ENCODE data around the gene ARRB1.
A peak's percentile ranks its signal among the peaks of the same experiment; 100 is the strongest.

Gene ARRB1

DNA sequence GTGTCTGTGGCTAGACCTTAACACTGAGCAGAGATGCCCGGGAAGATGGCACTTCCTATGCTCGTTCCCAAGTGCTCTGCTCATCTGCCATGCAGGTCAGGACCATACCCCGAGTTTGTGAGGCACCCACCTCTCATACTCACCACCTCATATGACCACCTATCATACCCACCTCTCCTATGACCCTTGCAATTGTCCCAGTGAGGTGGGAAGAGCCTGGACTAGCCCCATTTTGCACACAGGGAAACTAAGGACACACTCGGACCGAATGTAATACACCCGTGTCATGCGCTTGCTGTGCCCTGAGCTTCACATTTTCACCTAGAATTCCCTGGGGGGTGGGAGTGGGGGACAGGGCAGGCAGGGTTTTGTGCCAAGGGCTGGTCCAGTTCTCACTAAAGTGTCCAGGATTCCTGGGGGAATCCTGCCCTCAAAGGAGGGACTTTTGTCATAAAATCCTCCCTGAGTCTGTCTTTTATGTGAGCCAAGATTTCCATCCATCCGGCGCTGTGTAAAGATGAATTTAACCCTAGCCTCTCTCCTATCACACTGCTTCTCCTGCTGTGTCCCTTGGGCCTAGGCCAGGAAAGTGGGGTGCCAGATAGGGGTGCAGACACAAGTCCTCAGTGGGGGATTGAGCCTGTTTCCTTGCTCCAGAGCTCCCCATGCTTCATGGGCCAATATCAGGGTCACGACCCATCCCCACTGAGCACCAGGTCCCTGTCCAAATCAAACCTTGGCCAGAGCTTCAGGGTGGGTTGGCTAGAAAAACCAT, 90.9 kb downstream of the ARRB1 start:
- DNase-seq (ENCODE audit: low read depth, low spot score) = no peak

DNA sequence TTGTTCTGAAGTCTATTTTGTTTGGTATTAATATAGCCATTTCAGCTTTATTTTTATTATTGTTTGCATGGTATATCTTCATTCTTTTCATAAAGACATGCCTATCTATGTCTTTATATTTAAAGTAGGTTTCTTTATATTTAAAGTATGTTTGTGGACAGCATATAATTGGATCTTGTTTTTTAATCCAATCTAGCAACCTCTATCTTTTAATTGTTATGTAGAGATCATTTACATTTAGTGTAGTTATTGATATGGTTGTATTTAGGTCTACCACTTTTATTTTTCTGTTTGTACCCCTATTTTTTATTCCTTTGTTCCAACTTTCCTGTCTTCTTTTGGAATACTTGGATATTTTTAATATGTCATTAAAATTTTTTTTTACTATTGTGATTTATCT, 97.1 kb downstream of the ARRB1 start:
- DNase-seq (ENCODE audit: low read depth, low spot score) = no peak

DNA sequence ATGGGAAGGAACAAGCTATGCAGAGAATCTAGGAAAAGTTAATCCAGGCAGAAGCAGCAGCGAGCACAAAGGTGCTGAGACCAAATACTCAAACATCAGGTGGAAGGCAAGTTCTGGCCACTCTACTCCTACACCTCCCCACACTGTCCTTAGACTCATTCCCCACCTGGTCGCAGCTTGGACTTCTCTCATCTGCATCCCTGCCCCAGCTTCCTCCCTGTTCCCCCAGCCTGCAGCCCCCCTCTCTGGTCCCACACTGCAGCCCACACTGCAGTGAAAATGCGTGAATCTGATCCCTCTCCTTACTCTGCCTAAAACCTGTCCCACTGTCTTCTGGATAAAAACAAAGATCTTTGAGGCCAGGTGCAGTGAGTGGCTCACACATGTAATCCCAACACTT, 101.8 kb downstream of the ARRB1 start:
- no peak for DNase-seq (ENCODE audit: low read depth, low spot score)

DNA sequence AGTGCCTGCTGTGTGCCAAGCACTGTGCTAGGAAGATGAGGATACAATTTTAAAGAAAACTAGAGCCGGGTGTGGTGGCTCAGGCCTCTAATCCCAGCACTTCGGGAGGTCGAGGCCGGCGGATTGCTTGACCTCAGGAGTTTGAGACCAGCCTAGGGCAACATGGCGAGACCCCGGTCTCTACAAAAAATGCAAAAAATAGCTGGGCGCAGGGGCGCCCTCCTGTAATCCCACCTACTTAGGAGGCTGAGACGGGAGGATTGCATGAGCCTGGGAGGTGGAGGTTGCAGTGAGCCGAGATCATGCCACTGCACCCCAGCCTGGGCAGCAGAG, 102.6 kb downstream of the ARRB1 start:
- no peak for DNase-seq (ENCODE audit: low read depth, low spot score)

DNA sequence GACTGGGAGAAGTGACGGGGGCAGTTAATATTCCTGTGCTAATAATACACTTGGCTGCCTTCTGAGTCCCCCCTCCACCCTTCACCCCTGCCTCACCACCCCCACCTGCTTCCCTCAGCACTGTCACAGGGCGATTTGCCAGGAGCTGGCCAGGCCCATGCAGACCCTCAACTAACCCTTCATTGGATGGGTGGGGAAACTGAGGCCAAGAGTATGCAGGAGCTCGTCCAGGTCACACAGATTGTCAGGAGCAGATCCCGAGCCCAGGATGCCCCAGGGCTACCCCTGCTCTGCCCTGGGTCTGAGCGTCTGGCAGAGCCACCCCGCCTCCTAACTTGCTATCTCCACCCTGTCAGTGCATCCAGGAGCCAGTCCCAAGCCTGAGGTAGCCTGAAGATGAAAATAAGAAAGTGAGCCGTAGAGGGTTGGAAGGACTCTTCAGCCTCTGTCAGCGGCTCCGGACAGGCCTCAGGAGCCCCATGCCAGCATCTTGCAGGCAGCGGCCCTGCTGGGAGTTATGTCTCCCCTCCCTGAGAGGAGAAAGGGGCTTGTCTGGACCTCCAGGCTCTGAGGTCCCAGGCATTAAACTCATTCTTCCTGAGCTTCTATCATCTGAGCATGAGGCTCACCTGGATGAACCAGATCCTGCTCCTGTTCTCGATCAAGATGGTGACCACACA, 104.7 kb downstream of the ARRB1 start:
- no peak for DNase-seq (ENCODE audit: low read depth, low spot score)

DNA sequence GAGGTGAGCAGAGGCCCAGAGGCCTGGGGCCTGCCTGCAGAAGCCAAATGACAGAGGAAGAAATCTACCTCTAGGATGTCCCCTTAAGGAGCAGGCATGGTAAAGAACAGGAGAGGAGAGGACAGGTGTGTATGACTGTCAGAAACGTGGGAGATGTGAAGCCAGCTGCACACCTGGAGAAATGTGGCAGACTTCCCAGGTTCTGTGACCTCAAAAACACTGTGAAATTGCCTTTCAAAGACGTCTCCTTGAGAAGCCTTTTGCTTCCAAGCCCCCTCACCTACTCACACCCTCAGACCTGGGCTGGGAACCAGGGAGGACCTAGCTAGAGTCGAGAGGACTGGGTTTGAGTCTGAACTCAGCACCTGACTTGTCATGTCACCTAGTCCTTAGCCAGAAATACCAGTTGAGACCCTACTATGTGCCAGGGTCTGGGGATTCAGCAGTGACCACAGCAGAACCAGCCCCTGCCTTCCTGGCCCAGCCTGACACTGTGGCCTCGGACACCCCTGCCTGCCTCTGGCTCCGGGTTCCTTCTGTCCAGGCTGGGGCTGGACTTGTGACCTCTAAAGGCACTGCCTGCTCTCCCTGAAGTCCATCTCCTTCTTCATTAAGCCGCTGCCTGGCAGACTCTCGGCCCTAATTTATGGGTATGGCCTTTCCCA, 105.3 kb downstream of the ARRB1 start:
- no peak for DNase-seq (ENCODE audit: low read depth, low spot score)

DNA sequence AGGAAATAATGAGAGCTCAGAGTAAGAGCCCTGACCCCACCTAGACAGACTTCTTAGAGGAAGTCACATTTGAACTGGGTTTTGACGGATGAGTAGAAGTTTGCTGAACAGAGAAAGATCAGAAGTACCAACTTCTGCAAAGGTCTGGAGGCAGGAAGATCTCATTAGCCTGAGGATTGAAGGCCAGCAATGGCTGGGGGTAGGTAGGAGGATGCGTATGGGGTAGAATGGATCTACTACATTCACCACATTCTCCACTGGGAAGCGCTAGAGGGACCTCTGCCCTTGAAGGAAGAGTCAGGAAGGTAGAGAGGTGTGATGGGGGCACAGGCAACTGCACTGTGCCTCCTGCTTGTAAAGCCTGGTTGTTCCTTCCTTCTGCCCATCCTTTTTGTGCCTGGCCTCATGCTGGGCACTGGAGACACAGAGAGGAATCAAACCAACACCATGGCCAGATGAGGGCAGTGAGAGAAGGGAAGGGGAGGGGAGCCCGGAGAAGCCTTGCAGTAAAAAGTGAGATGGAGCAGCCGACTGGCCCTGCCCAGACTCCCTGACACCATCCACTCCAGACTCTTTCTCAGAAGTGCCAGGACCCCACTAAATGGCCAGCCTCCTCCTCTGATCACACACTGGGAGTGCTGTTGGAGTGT, 106.0 kb downstream of the ARRB1 start:
- DNase-seq (ENCODE audit: low read depth, low spot score) = no peak

DNA sequence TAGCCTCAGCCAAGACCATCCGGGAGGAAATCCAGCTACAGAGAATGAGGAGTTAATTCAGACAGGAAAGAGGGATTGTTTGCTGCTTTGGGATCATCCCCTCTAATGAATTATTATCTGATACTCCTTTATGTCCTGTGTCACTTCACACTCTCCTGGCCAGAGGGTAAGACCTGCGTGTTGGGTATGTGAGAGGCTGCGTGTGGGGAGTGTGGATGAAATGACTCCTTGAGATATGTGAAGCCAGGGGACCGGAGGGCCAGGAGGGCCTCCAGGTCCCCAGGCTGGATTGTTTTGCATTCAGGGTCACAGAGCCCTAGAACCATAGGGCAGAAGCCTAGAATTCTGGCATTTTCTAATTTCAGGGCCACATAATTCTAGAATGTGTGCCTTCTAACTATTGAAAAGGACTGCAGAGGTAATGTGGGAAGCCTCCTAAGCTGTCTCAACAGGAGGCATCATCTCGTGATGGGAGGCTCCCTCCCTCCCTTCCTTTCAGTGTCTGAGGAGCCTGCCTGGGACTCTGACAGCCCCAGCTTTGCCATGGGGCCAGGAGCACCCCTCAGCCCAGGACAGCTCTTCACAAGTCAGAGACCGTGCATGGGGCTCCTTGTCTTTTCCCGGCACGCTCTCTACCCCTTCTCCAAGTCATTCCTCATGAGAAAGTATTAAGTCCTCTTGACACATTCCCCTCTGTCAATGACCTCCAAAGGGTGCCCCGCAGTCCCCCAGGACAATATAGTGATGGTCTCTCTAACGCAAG, 107.2 kb downstream of the ARRB1 start:
- no peak for DNase-seq (ENCODE audit: low read depth, low spot score)

DNA sequence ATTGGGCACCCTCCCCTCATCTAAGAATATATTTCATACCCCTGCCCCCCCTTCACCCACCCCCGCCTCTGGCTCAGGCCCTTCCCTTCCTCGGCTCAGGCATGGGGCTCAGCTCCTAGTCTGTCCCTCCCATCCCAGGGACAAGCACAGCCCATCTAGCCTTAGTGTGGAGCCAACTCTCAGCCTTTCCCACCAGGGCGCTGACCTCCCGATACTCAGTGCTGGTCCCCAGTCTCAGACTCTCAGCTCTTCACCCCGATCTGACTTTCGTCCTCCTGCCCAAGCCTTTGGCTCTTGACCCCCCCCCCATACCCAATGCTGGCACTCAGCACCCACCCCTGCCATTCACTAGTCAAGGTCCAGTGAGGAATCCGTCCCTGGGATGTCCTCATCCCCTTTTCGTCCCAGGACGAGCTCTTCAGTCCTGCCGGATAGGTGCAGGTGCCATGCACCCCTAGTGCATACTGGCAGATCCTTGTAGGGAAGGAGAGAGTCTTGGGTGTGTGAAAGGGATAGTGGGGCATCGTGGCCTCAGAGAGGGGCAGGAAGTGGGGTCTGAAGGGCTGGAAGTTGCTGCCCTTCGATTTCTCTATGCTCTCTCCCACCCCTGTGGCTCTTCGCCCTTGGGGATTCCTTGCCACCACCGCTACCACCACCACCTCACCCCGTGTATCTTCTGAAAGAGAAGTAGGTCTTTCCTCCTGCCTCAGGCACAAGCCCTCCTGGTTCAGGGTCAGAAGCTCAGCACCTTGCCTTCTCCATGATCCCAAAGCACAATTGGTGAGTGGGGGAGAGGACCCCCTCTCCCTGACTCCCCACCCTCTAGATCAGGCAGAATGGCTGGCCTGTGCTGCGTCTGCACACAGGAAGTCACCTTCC, 108.5 kb downstream of the ARRB1 start:
- DNase-seq (ENCODE audit: low read depth, low spot score) = no peak

DNA sequence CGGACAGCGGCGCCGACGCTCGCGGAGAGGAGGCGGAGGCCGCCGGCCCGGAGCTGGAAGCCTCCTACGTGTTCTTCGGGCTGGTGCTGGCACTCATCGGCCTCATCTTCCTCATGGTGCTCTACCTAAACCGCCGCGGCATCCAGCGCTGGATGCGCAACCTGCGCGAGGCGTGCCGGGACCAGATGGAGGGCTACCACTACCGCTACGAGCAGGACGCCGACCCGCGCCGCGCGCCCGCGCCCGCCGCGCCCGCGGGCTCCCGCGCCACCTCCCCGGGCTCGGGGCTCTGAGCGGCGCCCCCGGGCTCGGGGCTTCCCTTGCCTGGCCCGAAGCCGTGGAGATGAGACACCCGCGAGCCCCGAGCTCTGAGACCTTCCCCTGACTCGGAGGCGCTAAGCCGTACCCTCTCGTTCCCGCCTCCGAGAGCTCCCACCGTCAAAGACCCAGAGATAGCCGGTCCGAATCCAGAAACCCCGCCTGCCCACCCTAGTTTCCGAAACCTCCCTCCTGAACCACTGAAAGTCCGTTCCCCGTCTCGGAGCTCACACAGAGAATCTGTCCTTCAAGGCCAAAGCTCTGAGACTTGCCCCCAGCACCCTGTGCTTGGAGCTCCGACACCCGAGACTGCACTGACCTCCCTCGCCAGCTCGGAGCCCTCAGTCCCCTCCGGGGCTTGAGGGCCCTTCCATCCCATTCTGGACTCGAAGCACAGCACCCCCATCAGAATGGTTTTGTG, 109.4 kb downstream of the ARRB1 start:
- DNase-seq (ENCODE audit: low read depth, low spot score) = no peak

DNA sequence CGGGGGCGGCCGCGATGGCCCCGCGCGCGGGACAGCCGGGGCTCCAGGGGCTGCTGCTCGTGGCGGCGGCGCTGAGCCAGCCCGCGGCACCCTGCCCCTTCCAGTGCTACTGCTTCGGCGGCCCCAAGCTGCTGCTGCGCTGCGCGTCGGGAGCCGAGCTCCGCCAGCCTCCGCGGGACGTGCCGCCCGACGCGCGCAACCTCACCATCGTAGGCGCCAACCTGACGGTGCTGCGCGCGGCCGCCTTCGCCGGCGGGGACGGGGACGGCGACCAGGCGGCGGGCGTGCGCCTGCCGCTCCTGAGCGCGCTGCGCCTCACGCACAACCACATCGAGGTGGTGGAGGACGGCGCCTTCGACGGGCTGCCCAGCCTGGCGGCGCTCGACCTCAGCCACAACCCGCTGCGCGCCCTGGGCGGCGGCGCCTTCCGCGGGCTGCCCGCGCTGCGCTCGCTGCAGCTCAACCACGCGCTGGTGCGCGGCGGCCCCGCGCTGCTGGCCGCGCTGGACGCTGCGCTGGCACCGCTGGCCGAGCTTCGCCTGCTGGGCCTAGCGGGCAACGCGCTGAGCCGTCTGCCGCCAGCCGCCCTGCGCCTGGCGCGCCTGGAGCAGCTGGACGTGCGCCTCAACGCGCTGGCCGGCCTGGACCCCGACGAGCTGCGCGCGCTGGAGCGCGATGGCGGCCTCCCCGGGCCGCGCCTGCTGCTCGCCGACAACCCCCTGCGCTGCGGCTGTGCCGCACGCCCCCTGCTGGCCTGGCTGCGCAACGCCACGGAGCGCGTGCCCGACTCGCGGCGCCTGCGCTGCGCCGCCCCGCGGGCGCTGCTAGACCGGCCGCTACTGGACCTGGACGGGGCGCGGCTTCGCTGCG, 110.2 kb downstream of the ARRB1 start:
- peak; percentile 97 for DNase-seq (ENCODE audit: low read depth, low spot score)

DNA sequence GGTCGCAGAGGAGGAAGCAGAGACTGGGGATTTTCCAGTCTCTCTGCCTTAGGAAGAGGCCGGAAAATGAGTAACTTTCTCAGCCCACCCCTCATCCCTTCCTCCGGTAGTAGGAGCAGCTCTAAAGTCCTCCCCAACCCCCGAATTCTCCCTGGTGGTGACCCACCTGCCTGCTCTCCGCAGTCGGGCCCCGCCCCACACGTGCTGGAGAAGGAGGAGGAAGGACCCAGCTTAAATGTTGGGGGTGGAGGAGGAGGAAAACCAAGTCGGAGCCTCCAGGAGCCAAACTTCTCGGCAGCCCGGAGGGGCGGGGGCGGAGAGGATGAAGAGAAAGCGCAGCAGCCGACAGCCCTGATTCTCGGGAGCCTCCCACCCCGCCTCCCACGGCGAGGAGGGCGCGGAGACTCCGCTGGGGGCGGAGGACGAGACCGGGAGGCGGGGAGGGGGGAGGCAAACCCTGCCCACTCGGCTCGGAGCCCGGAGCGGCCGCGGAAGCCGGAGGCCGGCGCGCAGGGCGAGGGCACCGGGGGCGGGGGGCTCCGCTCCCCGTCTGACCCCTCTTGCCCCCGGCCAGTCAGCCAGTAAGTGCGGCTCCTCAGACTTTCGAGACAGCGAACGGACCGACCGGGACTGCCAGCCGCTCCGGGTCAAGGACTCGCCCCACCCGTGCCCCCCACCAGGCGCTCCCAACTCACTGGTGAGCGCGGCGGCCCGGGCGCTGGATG, 111.0 kb downstream of the ARRB1 start, which contains the start of gene TPBGL:
TSS of gene TPBGL (plus strand) at position 464 of the 725 bp plus-strand sequence. CDS start 276 bp downstream, outside the sequence.
- peak; percentile 16 for DNase-seq (ENCODE audit: low read depth, low spot score)

DNA sequence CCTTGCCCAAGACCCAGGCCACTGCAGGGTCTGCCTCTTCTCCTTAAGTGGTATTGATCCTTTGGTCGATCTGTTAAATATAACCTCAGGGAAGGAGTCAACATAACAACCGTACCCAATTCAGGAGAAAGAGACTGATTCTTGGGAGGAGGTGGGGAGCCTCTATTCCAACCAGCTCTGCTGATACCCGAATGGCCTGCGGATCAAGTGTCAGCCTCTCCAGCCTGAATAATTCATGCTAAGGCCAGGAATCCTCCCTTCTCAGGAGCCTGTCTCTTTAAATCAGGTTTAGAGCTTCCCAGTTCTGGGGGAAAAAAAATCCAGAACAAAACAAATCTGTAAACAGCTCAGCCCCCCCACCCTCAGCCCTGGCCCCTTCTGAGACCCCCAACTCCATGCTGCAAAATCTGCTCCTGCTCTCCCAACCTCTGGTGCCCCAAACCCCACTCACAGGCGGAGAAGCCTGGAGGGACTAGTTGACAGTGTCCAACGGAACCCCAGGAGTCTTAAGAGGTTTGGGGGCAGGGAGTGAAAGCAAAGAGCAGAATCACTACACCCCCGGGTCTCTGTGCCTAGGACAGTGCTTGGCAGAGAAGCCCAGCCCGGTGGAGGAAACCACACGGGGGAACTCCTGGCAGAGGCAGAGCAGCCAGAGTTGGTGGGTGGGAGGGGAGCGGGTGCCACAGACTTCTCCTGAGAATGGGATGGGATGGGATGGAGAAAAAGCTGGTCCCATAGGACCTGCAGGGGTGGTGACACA, 111.8 kb downstream of the ARRB1 start:
- DNase-seq (ENCODE audit: low read depth, low spot score) = no peak

DNA sequence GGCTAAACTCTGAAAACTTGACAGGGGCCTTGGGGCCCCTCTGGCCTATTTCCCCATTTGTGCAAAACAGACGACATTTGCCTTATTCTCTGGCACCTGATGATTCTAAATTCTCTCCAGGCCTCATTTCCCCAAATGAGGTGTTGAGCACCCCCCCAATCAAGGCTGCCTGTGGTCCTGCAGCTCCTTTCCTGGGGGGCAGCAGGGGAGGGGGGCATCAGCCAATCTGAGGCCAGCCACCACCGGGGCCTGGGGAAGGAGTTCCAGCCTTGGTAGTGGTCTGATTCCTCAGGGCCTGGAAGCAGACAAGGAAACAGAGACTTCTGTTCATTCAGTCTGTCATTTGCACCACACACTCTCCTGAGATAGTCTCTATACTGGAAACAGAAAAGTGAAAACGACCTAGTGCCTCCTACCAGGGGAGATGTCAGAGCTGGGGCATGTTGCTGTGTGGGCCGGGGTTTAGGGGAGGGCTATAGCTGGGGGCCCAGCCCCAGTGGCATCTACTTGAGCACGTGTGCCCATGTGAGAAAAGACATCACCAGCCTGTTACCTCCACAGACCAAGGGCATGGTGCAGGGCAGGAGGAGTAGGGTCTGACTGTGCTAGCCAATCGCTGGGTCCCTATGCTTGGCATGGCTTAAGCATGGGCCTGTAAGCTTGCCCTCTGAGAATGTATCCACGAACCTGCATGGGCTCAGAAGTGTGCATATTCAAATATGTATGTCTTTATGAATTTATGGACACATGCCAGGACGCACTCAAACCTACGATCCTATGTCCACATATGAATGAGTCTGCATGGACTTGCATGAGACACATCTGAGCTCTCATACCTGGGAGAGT, 112.6 kb downstream of the ARRB1 start:
- no peak for DNase-seq (ENCODE audit: low read depth, low spot score)

DNA sequence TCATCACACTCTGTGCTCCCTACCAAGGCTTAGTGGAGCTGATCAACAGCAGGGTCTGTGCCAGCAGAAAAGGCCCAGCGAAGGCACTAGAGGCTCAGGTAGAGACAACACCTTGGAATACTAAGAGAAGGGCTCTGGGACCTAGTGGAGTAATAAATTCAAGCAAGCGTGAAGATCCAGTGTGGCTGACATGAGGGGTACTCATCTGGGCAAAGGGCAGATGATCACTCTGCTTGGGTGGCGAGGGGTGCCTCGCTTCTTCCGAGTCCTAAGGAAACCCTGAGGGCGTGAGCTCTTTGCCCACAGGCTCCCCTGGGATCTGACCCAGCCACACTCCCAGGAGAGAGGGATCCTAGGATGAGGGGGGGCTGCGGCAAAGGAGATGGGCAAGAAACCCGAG, 114.4 kb downstream of the ARRB1 start:
- no peak for DNase-seq (ENCODE audit: low read depth, low spot score)

DNA sequence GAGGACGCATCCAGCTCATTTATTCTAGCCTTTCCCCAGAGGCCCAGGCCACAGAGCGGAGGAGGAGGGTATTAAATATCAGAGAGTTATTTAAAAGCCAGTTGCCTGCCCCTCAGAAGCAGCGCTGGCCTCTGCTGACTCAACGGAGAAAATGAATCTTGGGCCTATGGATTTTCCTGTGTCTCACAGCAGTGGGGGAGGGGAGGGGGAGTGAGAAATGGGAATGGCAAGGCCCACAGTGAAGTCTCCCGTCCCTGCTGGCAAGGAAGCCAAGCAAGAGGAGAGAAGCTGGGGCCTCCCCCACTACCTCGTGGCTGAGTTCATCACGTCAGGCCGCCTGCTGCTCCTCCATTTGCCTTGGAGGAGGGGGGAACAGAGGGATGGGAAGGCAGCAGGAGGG, 115.4 kb downstream of the ARRB1 start:
- no peak for DNase-seq (ENCODE audit: low read depth, low spot score)

All from astrocyte of the hippocampus (primary cell).